SK-N-SH (cell line): ENCODE results near the gene VPS26A. TPM values are rescaled to one million over a fixed set of nuclear protein-coding genes. Genes with fewer than 3 reads are reported as not detected.

Source experiments
- CTCF ChIA-PET: fragments of 300-600, 350-600 bp; formaldehyde crosslinking; extraction: SDS; loops from one replicate; lab custom pipeline; 2021; lab: Yijun Ruan, JAX
- POLR2A ChIA-PET: fragments of 350-600 bp; sonication (Branson Sonifier 250); formaldehyde crosslinking; extraction: SDS; loops from one replicate; lab custom pipeline; 2020; ENCODE audit warnings: antibody characterized with exemption, inconsistent platforms; lab: Yijun Ruan, JAX
- DNase-seq: peaks from one replicate; pipeline ENCODE4 v3.0.0; 2012
- H2AFZ ChIP-seq: fragments of 200-600 bp; sonication (generic); 2 replicates; pipeline ENCODE4 v1.8.1; 2016; ENCODE audit warnings: antibody characterized with exemption, mild to moderate bottlenecking, low read depth
- H3F3A ChIP-seq: fragments of 200-600 bp; sonication (generic); replicated peaks from 2 replicates; pipeline ENCODE3; 2016; ENCODE audit warnings: antibody characterized with exemption, mild to moderate bottlenecking; ENCODE audit not compliant: insufficient read depth
- H3K27ac ChIP-seq, 2 experiments: fragments of 200-500 bp in 1 of 2; fragments of 200-600 bp in 1 of 2; sonication (Bioruptor generic) in 1 of 2; sonication (generic), shearing (Covaris generic) in 1 of 2; 2 replicates each; pipeline versions ENCODE4 v1.5.1 to v1.6.1; 2014 to 2016; ENCODE audit warnings: low read depth in 2 of 2, inconsistent platforms in 1 of 2, low read length in 1 of 2, mild to moderate bottlenecking in 1 of 2, mixed read lengths in 1 of 2
- H3K27me3 ChIP-seq: fragments of 200-600 bp; sonication (generic), shearing (Covaris generic); 2 replicates; pipeline ENCODE4 v1.6.1; 2016; ENCODE audit warnings: mixed run types; ENCODE audit not compliant: insufficient read depth
- H3K36me3 ChIP-seq, 2 experiments: fragments of 200-500 bp in 1 of 2; fragments of 200-600 bp in 1 of 2; sonication (Bioruptor generic) in 1 of 2; sonication (generic) in 1 of 2; replicated peaks in 1 of 2; 2 replicates each; pipeline versions ENCODE3 to v1.5.1; 2014 to 2016; ENCODE audit warnings: low read length in 1 of 2, mild to moderate bottlenecking in 1 of 2; ENCODE audit not compliant: insufficient read depth in 2 of 2, control insufficient read depth in 1 of 2
- H3K4me1 ChIP-seq, 2 experiments: fragments of 200-500 bp in 1 of 2; fragments of 200-600 bp in 1 of 2; sonication (Bioruptor generic) in 1 of 2; sonication (generic), shearing (Covaris generic) in 1 of 2; 2 replicates each; pipeline versions ENCODE4 v1.5.1 to v1.6.1; 2014 to 2016; ENCODE audit warnings: low read depth in 1 of 2, low read length in 1 of 2, mixed run types in 1 of 2; ENCODE audit not compliant: insufficient read depth in 2 of 2, control insufficient read depth in 1 of 2
- H3K4me2 ChIP-seq: fragments of 200-600 bp; sonication (generic), shearing (Covaris generic); 2 replicates; pipeline ENCODE4 v1.6.1; 2017; ENCODE audit warnings: mixed run types
- H3K4me3 ChIP-seq, 2 experiments: fragments of 200-500 bp in 1 of 2; fragments of 200-600 bp in 1 of 2; sonication (Bioruptor generic) in 1 of 2; sonication (generic), shearing (Covaris generic) in 1 of 2; 2 replicates each; pipeline versions ENCODE4 v1.5.1 to v1.8.1; 2014 to 2016; ENCODE audit warnings: low read depth in 2 of 2, inconsistent platforms in 1 of 2, low read length in 1 of 2, mild to moderate bottlenecking in 1 of 2, mixed read lengths in 1 of 2, moderate library complexity in 1 of 2
- H3K79me2 ChIP-seq: fragments of 200-600 bp; sonication (generic); 2 replicates; pipeline ENCODE4 v1.8.1; 2017; ENCODE audit warnings: mild to moderate bottlenecking; ENCODE audit not compliant: insufficient read depth
- H3K9ac ChIP-seq: fragments of 200-600 bp; sonication (generic); 2 replicates; pipeline ENCODE4 v1.6.1; 2017; ENCODE audit warnings: mixed run types
- H3K9me2 ChIP-seq: fragments of 200-600 bp; sonication (generic); 2 replicates; pipeline ENCODE4 v1.6.1; 2017; ENCODE audit warnings: mixed run types
- H3K9me3 ChIP-seq: fragments of 200-600 bp; sonication (generic); 2 replicates; pipeline ENCODE4 v1.6.1; 2017; ENCODE audit warnings: mixed run types, mild to moderate bottlenecking, moderate library complexity
- H4K20me1 ChIP-seq: fragments of 200-600 bp; sonication (generic); 2 replicates; pipeline ENCODE4 v1.6.1; 2017; ENCODE audit warnings: mild to moderate bottlenecking, mixed run types; ENCODE audit not compliant: insufficient read depth
- CHD2 ChIP-seq: fragments of 150-350 bp; IDR thresholded peaks from 2 replicates; pipeline ENCODE4 v1.6.1; 2018; ENCODE audit warnings: low read length; ENCODE audit not compliant: partially characterized antibody
- CTCF ChIP-seq: fragments of 200-600 bp; sonication (generic); IDR thresholded peaks from 2 replicates; pipeline ENCODE4 v1.6.1; 2017; ENCODE audit warnings: antibody characterized with exemption, mild to moderate bottlenecking, moderate library complexity
- EP300 ChIP-seq, 2 experiments: IDR thresholded peaks; 2 replicates each; pipeline versions ENCODE4 v1.4.0 to v1.6.1; 2012; ENCODE audit warnings: borderline replicate concordance in 1 of 2, low read depth in 1 of 2, low read length in 1 of 2
- EZH2phosphoT487 ChIP-seq: fragments of 200-600 bp; sonication (generic); IDR thresholded peaks from 2 replicates; pipeline ENCODE4 v1.6.1; 2017; ENCODE audit warnings: low read depth, mixed run types, mild to moderate bottlenecking, antibody characterized with exemption, moderate library complexity, borderline replicate concordance
- FOSL2 ChIP-seq: IDR thresholded peaks from 2 replicates; pipeline ENCODE4 v1.4.0; 2012; ENCODE audit warnings: low read depth, mild to moderate bottlenecking, moderate library complexity, borderline replicate concordance
- GATA2 ChIP-seq: sonication (generic); formaldehyde crosslinking; IDR thresholded peaks from 2 replicates; pipeline ENCODE4 v1.5.0; 2020; ENCODE audit warnings: mild to moderate bottlenecking, missing genetic modification reagents
- NFIC ChIP-seq: IDR thresholded peaks from 2 replicates; pipeline ENCODE4 v1.4.0; 2012; ENCODE audit warnings: borderline replicate concordance
- PBX3 ChIP-seq: IDR thresholded peaks from 2 replicates; pipeline ENCODE4; 2012
- POLR2AphosphoS5 ChIP-seq: IDR thresholded peaks from 2 replicates; pipeline ENCODE4 v1.6.1; 2012; ENCODE audit warnings: low read depth, low read length
- RFX5 ChIP-seq: IDR thresholded peaks from 2 replicates; pipeline ENCODE4 v1.6.1; 2012; ENCODE audit warnings: mild to moderate bottlenecking, improper control_type of control experiment, low read length
- SIN3A ChIP-seq: IDR thresholded peaks from 2 replicates; pipeline ENCODE4 v1.6.1; 2012; ENCODE audit warnings: low read depth, mild to moderate bottlenecking, low read length, moderate library complexity, borderline replicate concordance
- SMC3 ChIP-seq: IDR thresholded peaks from 2 replicates; pipeline ENCODE4 v1.6.1; 2012; ENCODE audit warnings: low read depth, low read length, improper control_type of control experiment
- TAF1 ChIP-seq: IDR thresholded peaks from 2 replicates; pipeline ENCODE4 v1.6.1; 2012; ENCODE audit warnings: low read depth, mild to moderate bottlenecking, low read length, moderate library complexity, borderline replicate concordance
- TEAD4 ChIP-seq: IDR thresholded peaks from 2 replicates; pipeline ENCODE4 v1.4.0; 2012; ENCODE audit warnings: mild to moderate bottlenecking, borderline replicate concordance; ENCODE audit not compliant: insufficient read depth
- WGBS: methylation state at CpG from one replicate; pipeline ENCODE4 v1.1.6; 2017; ENCODE audit warnings: low lambda C conversion rate; 5-methylcytosine and 5-hydroxymethylcytosine counted together
- polyA plus RNA-seq, 3 experiments: library from polyadenylated mRNA; depleted of rRNA; stranded (reverse); fragments of >200 nt; gene quantifications; 2 replicates each; pipeline ENCODE4 v1.2.3, GENCODE V29; 2012
- TF ChIP-seq, protein P1 (sequence below): fragments of 150-350 bp; IDR thresholded peaks from 2 replicates; pipeline ENCODE4 v1.6.1; 2017; ENCODE audit warnings: antibody characterized with exemption, low read length, low read depth, borderline replicate concordance

The VPS26A gene
- polyA plus RNA-seq, 1 of the 3 experiments (the other 2 are of a cell fraction): 10.6 TPM

DNA sequence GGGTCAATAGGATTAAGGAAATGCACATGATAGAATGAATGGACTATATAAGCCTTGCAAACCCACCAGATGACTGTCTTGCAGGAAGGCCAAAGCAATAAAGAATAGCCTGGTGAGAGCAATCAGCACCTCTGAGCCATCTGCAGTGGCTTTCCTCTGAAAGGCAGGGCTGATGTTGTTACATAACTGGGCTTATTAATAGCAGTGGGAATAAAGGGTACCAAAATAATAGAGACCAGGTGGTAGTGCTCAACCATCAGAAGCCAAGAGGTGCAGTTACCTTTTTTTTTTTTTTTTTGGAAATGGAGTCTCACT is 16.8 kb upstream of the VPS26A start:
- H3F3A ChIP-seq: no peaks in the 10 kb centered on the region
- DNase-seq: no peak
- POLR2A ChIA-PET: no interaction called here
- no peak overlapping the region for H3K27ac ChIP-seq
- no peaks in the 10 kb centered on the region for H4K20me1 ChIP-seq
- H3K9ac ChIP-seq: no peak overlapping the region
- H3K9me3 ChIP-seq: no peaks in the 10 kb centered on the region
- TF ChIP-seq SIN3A (no peak), PBX3 (no peak)
- no peaks in the 10 kb centered on the region for H3K36me3 ChIP-seq
- H3K4me1 ChIP-seq: no peaks in the 10 kb centered on the region
- H3K9me2 ChIP-seq: no peaks in the 10 kb centered on the region
- H3K4me2 ChIP-seq: no peak overlapping the region
- CTCF ChIA-PET: no interaction called here
- no peaks in the 10 kb centered on the region for H3K79me2 ChIP-seq
- H2AFZ ChIP-seq: no peak overlapping the region
- no peak overlapping the region for H3K4me3 ChIP-seq
- H3K27me3 ChIP-seq: peaks cover 11% of the 10 kb centered on the region; the same call in 1 of the 2 replicates

GRCh38 chr10:69107699-69108098 is 16.3 kb upstream of the VPS26A start:
- DNase-seq: no peak
- H3K36me3 ChIP-seq: no peaks in the 10 kb centered on the region
- no peaks in the 10 kb centered on the region for H3K9me3 ChIP-seq
- H2AFZ ChIP-seq: no peak overlapping the region
- H3K9ac ChIP-seq: no peak overlapping the region
- ChIA-PET POLR2A (no interaction called here), CTCF (no interaction called here)
- no peaks in the 10 kb centered on the region for H3K9me2 ChIP-seq
- H3K27ac ChIP-seq: no peak overlapping the region
- no peaks in the 10 kb centered on the region for H3F3A ChIP-seq
- H4K20me1 ChIP-seq: no peaks in the 10 kb centered on the region
- H3K4me1 ChIP-seq: no peaks in the 10 kb centered on the region
- WGBS: 94% methylated on average over 2 of the region's 2 CpGs
- no peak overlapping the region for H3K4me3 ChIP-seq
- H3K79me2 ChIP-seq: no peaks in the 10 kb centered on the region
- H3K27me3 ChIP-seq: peaks cover 11% of the 10 kb centered on the region; the same call in 1 of the 2 replicates
- no peak overlapping the region for H3K4me2 ChIP-seq
- TF ChIP-seq GATA2 (no peak), TAF1 (no peak), RFX5 (no peak)

- POLR2A ChIA-PET: no interaction called here
- CTCF ChIA-PET: no interaction called here
Observed at GRCh38 chr10:69119896-69120295, 4.1 kb upstream of the VPS26A start.

More at GRCh38 chr10:69119896-69120295, 4.1 kb upstream of the VPS26A start:
- no peak for DNase-seq
- Histone ChIP-seq H3K36me3 (no peaks in the 10 kb centered on the region), H3K4me1 (peaks cover 0 to 3% of the 10 kb centered on the region in 2 experiments; a peak in 2 of 4 replicates), H4K20me1 (no peaks in the 10 kb centered on the region; the same call in 1 of the 2 replicates), H3K27me3 (no peaks in the 10 kb centered on the region), H3K9me3 (no peaks in the 10 kb centered on the region), H3K4me3 (no peak overlapping the region), H3K79me2 (peaks cover 8% of the 10 kb centered on the region; the same call in 1 of the 2 replicates), H3K27ac (no peak overlapping the region), H3K4me2 (no peak overlapping the region), H3K9ac (no peak overlapping the region), H3F3A (peaks cover 14% of the 10 kb centered on the region), H3K9me2 (no peaks in the 10 kb centered on the region), H2AFZ (no peak overlapping the region)
- no peak for TF ChIP-seq EZH2phosphoT487
- no peak for TF ChIP-seq NFIC
- no peak for TF ChIP-seq CTCF
- TF ChIP-seq EP300 (IDR thresholded peaks at IDR 0.05; ENCODE audit: borderline replicate concordance in 1 of 2, low read depth in 1 of 2, low read length in 1 of 2): no peak
- TF ChIP-seq PBX3: no peak
- no peak for TF ChIP-seq SIN3A
- no peak for TF ChIP-seq TEAD4
- TF ChIP-seq FOSL2: no peak
- TF ChIP-seq POLR2AphosphoS5: no peak
- no peak for TF ChIP-seq SMC3
- no peak for TF ChIP-seq RFX5
- TF ChIP-seq GATA2: no peak
- TF ChIP-seq, protein P1, sequence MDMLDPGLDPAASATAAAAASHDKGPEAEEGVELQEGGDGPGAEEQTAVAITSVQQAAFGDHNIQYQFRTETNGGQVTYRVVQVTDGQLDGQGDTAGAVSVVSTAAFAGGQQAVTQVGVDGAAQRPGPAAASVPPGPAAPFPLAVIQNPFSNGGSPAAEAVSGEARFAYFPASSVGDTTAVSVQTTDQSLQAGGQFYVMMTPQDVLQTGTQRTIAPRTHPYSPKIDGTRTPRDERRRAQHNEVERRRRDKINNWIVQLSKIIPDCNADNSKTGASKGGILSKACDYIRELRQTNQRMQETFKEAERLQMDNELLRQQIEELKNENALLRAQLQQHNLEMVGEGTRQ: no peak
- TF ChIP-seq CHD2: no peak
- 67% methylated on average over 1 of the region's 1 CpG for WGBS
